GM12872 (cell line): ENCODE data around the gene UBE2QL1.

ENCODE experiments used
- TF ChIP-seq, protein P1 (sequence below): IDR thresholded peaks from 3 replicates; pipeline ENCODE4 v1.5.1; 2011; ENCODE audit warnings: low read depth, mild to moderate bottlenecking, low read length, moderate library complexity; ENCODE audit not compliant: insufficient read depth

UBE2QL1 gene

DNA sequence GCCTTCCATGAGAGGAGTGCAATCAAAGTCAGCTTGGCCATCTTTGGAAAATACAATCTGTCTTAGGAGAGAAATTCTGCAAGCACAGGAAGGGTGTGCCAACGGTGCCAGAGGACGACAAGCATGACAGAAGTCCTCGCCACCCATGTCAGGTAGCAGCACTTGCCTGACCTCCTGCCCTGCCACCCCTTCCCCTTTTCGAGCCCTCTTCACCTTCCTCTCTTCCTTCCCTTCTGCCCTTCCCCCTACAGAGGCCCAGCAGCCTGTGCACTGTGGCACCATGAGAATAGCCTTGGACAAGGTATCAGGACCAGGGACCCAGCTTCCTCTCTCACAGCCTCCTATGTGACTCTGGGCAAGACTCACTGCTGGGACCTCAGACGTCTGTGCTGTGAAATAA is 5.3 kb upstream of the UBE2QL1 start:
- TF ChIP-seq, protein P1, sequence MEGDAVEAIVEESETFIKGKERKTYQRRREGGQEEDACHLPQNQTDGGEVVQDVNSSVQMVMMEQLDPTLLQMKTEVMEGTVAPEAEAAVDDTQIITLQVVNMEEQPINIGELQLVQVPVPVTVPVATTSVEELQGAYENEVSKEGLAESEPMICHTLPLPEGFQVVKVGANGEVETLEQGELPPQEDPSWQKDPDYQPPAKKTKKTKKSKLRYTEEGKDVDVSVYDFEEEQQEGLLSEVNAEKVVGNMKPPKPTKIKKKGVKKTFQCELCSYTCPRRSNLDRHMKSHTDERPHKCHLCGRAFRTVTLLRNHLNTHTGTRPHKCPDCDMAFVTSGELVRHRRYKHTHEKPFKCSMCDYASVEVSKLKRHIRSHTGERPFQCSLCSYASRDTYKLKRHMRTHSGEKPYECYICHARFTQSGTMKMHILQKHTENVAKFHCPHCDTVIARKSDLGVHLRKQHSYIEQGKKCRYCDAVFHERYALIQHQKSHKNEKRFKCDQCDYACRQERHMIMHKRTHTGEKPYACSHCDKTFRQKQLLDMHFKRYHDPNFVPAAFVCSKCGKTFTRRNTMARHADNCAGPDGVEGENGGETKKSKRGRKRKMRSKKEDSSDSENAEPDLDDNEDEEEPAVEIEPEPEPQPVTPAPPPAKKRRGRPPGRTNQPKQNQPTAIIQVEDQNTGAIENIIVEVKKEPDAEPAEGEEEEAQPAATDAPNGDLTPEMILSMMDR, result no peak

GRCh38 chr5:6446042-6446441 is 2.6 kb upstream of the UBE2QL1 start:
- TF ChIP-seq, protein P1, result no peak

DNA sequence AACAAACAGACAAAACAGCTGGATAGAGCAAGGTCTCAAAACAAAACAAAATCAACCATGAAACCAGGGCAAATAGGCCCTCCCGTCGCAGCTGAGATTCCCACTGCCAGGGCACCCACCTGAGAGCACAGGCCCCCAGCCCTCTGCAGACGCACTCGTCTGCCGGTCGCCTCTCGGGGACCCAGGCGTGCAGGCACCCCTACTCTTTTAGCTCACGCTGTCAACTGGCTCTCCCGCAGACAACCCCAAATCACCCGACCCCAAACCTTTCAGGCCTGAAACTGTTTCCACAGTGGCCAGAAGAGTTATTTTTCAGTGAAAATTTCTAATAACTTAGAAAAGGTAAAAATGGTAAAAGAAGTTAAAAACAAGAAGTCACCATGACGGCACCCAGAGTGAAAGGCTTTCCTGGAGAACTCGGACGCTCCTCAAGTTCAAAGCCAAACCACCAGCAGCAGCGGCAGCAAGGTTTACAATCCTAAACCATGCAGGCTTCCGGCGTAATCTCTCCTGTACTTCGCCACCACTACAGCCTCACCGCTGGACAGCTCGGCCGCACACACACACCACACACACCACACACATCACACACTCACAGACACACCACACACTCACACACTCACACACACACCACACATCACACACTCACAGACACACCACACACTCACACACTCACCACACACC is 1.9 kb upstream of the UBE2QL1 start:
- TF ChIP-seq, protein P1, result no peak

GRCh38 chr5:6447384-6448140 is 1.1 kb upstream of the UBE2QL1 start:
- TF ChIP-seq, protein P1, result no peak

DNA sequence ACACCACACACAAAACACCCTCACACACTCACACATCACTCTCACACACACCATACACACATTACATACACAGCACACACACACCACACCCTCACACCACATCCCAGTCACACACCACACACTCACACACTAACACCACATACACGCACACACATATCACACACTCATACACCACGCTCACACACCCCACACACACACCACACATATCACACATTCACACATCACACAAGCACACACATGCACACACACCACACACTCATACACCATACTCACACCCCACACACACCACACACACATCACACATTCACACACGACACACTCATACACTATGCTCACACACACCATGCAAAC is 543 bp upstream of the UBE2QL1 start:
- TF ChIP-seq, protein P1, result no peak

GRCh38 chr5:6449465-6450158 is 953 bp downstream of the UBE2QL1 start:
- TF ChIP-seq, protein P1, result no peak

- TF ChIP-seq, protein P1, result no peak
Observed at GRCh38 chr5:6450319-6450833, 1.7 kb downstream of the UBE2QL1 start.
